ENCODE results near the gene CCNI.
A peak's percentile ranks its signal among the peaks of the same experiment; 100 is the strongest.

The CCNI gene

GRCh38 chr4:77104791-77105540 is 29.2 kb upstream of the CCNI start:
- no peak for DNase-seq
- H3K9ac ChIP-seq (ENCODE audit: low read depth, low read length) = no peak overlapping the region
- TF ChIP-seq, protein P1, sequence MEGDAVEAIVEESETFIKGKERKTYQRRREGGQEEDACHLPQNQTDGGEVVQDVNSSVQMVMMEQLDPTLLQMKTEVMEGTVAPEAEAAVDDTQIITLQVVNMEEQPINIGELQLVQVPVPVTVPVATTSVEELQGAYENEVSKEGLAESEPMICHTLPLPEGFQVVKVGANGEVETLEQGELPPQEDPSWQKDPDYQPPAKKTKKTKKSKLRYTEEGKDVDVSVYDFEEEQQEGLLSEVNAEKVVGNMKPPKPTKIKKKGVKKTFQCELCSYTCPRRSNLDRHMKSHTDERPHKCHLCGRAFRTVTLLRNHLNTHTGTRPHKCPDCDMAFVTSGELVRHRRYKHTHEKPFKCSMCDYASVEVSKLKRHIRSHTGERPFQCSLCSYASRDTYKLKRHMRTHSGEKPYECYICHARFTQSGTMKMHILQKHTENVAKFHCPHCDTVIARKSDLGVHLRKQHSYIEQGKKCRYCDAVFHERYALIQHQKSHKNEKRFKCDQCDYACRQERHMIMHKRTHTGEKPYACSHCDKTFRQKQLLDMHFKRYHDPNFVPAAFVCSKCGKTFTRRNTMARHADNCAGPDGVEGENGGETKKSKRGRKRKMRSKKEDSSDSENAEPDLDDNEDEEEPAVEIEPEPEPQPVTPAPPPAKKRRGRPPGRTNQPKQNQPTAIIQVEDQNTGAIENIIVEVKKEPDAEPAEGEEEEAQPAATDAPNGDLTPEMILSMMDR (IDR thresholded peaks at IDR 0.05; ENCODE audit: borderline replicate concordance, extremely low read depth, low read length, poor library complexity, severe bottlenecking) = no peak
- no peak for TF ChIP-seq EZH2 (IDR thresholded peaks at IDR 0.05; ENCODE audit: borderline replicate concordance, low read depth, low read length, severe bottlenecking)

DNA sequence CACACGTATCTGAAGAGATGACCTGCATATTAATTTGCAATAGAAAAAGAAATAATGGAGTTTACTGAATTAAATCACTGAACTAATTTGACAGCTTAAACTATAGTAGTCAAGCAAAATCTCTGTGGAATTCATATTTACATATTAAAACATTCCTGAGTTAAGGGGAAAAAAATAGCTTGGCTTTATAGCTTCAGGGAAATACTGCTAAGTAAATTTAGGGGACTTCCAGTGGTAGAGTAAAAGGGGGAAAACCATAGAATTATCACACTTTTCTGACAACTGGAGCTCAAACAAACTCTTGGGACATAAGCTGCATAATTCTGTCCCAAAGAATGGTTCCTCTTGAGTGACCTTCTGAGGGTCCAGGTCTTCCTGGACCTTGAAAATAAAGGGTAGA is 28.6 kb upstream of the CCNI start:
- ATAC-seq (ENCODE audit: insufficient read depth, low read depth) (no peak), DNase-seq (no peak)
- H3K4me1 ChIP-seq (ENCODE audit: insufficient read depth, low read length) = peaks cover 10% of the 10 kb centered on the region
- no peaks in the 10 kb centered on the region for H3K79me2 ChIP-seq (ENCODE audit: insufficient read depth, low read length)
- no peak overlapping the region for H3K4me3 ChIP-seq (ENCODE audit: low read depth in 1 of 2, low read length in 2 of 2)
- no peak overlapping the region for H3K4me2 ChIP-seq (ENCODE audit: insufficient read depth, low read length)
- no peaks in the 10 kb centered on the region for H3K27me3 ChIP-seq (ENCODE audit: insufficient read depth, low read length, poor library complexity)
- no peak overlapping the region for H3K27ac ChIP-seq (ENCODE audit: low read length)
- H4K20me1 ChIP-seq (ENCODE audit: insufficient read depth, low read length) = no peaks in the 10 kb centered on the region
- TF ChIP-seq EZH2 (IDR thresholded peaks at IDR 0.05; ENCODE audit: borderline replicate concordance, low read depth, low read length, severe bottlenecking) = no peak
- TF ChIP-seq, protein P1 (IDR thresholded peaks at IDR 0.05; ENCODE audit: borderline replicate concordance, extremely low read depth, low read length, poor library complexity, severe bottlenecking) = no peak
- H3K9ac ChIP-seq (ENCODE audit: low read depth, low read length) = no peak overlapping the region
- no peak overlapping the region for H2AFZ ChIP-seq (ENCODE audit: low read depth, low read length)
- no peaks in the 10 kb centered on the region for H3K9me3 ChIP-seq (ENCODE audit: insufficient read depth, low read length, severe bottlenecking)
- H3K36me3 ChIP-seq (ENCODE audit: insufficient read depth, low read length) = no peaks in the 10 kb centered on the region

More at GRCh38 chr4:77104791-77105540, 29.2 kb upstream of the CCNI start:
- Histone ChIP-seq H3K36me3 (ENCODE audit: insufficient read depth, low read length) (no peaks in the 10 kb centered on the region), H3K79me2 (ENCODE audit: insufficient read depth, low read length) (no peaks in the 10 kb centered on the region), H3K9me3 (ENCODE audit: insufficient read depth, low read length, severe bottlenecking) (no peaks in the 10 kb centered on the region), H4K20me1 (ENCODE audit: insufficient read depth, low read length) (no peaks in the 10 kb centered on the region), H3K27ac (ENCODE audit: low read length) (no peak overlapping the region), H2AFZ (ENCODE audit: low read depth, low read length) (no peak overlapping the region), H3K4me1 (ENCODE audit: insufficient read depth, low read length) (peaks cover 9% of the 10 kb centered on the region), H3K4me3 (ENCODE audit: low read depth in 1 of 2, low read length in 2 of 2) (no peak overlapping the region), H3K4me2 (ENCODE audit: insufficient read depth, low read length) (no peak overlapping the region), H3K27me3 (ENCODE audit: insufficient read depth, low read length, poor library complexity) (no peaks in the 10 kb centered on the region)
- ATAC-seq (ENCODE audit: insufficient read depth, low read depth) = no peak

GRCh38 chr4:77100234-77100633 is 24.4 kb upstream of the CCNI start:
- Histone ChIP-seq H3K4me1 (ENCODE audit: insufficient read depth, low read length) (peaks cover 10% of the 10 kb centered on the region), H3K4me3 (ENCODE audit: low read depth in 1 of 2, low read length in 2 of 2) (no peak overlapping the region), H3K79me2 (ENCODE audit: insufficient read depth, low read length) (no peaks in the 10 kb centered on the region), H3K27ac (ENCODE audit: low read length) (no peak overlapping the region), H2AFZ (ENCODE audit: low read depth, low read length) (no peak overlapping the region), H3K9me3 (ENCODE audit: insufficient read depth, low read length, severe bottlenecking) (no peaks in the 10 kb centered on the region), H3K36me3 (ENCODE audit: insufficient read depth, low read length) (no peaks in the 10 kb centered on the region), H3K4me2 (ENCODE audit: insufficient read depth, low read length) (no peak overlapping the region), H4K20me1 (ENCODE audit: insufficient read depth, low read length) (no peaks in the 10 kb centered on the region), H3K27me3 (ENCODE audit: insufficient read depth, low read length, poor library complexity) (no peaks in the 10 kb centered on the region), H3K9ac (ENCODE audit: low read depth, low read length) (no peak overlapping the region)
- peak; percentile 9 for DNase-seq
- TF ChIP-seq EZH2 (IDR thresholded peaks at IDR 0.05; ENCODE audit: borderline replicate concordance, low read depth, low read length, severe bottlenecking) = no peak
- TF ChIP-seq, protein P1 (IDR thresholded peaks at IDR 0.05; ENCODE audit: borderline replicate concordance, extremely low read depth, low read length, poor library complexity, severe bottlenecking) = no peak
- ATAC-seq (ENCODE audit: insufficient read depth, low read depth) = peak; percentile 63

Data from DND-41 (cell line).